GM21717 (cell line): ENCODE measurements around the gene RACGAP1.
"Not testable (repeated sequence)": the region's sequence is repeated elsewhere in the genome, so short reads cannot be mapped to it uniquely, and the experiment has no call there.

Experiments used
- ATAC-seq: cut with Tn5 transposase; IDR thresholded peaks from one replicate; pipeline ENCODE4 v1.9.1; 2021; ENCODE audit warnings: mild to moderate bottlenecking, moderate library complexity; ENCODE audit not compliant: unreplicated experiment

Gene RACGAP1

GRCh38 chr12:50032515-50032853, 7.2 kb upstream of the RACGAP1 start:
- ATAC-seq = no peak

DNA sequence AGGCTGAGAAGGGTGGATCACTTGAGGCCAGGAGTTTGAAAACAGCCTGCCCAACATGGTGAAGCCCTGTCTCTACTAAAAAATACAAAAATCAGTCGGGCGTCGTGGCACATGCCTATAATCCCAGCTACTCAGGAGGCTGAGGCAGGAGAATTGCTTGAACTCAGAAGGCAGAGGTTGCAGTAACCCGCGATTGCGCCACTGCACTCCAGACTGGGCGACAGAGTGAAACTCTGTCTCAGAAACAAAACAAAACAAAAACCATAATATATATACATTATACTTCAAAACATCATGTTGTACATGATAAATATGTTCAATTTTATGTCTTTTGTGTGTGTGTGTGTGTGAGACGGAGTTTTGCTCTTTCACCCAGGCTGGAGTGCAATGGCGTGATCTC, 5.2 kb upstream of the RACGAP1 start:
- ATAC-seq = not testable (repeated sequence)

GRCh38 chr12:50026691-50027090, 1.4 kb upstream of the RACGAP1 start:
- no peak for ATAC-seq

GRCh38 chr12:50024805-50025186, 498 bp downstream of the RACGAP1 start:
- ATAC-seq = peak; percentile 19

GRCh38 chr12:50024227-50024626, 1.1 kb downstream of the RACGAP1 start:
- no peak for ATAC-seq

DNA sequence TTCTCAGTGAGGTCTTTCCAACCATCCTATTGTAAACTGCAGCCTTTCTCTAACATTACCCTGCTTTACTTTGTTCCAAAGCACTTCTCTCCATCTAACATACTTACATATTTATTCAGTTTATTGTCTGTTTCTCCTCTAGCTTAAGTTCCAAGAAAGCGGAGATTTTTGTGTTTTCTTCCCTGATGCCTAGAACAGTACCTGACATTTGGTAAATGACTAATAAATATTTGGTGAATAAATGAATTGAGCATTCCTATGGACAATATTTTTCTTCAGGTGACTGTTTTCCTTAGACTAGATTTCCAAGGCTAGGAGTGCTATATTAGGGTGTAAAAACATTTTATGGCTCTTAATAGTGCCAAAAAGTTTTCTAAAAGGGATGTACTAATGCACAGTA, 2.4 kb downstream of the RACGAP1 start:
- ATAC-seq = no peak

DNA sequence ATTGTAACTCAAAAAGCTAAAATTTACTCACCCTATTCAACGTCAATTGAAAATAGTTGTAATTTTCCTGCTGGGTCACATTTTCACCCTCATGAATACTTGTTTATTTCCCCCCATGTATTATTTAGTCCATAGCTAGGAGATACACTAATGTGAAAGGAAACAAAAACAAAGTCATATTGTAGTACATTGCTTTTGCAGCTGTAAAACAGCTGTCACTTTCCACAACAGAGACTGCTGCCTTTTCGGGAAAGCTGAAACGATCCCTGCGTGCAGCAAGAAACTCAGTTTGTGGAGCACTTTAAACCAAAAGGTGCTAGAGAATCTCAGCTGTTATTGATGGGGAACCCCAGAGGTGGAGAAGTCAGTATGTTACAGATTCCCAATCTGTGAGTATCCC, 4.3 kb downstream of the RACGAP1 start:
- no peak for ATAC-seq

DNA sequence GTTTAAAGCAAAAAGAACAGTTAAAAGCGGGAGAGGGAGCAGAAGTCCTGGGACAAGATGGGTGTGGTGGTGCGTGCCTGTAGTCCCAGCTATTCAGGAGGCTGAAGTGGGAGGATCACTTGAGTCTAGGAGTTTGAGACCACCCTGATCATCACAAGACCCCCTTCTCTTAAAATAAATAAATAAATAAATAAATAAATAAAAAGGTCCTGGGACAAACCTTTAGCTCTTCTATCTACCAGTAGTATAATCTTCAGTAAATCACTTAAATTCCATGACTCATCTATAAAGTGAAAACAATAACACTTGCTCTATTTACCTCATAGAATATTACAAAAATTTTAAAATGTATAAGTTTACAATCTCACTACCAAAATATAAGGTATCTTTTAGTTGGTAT, 5.8 kb downstream of the RACGAP1 start:
- ATAC-seq = no peak

DNA sequence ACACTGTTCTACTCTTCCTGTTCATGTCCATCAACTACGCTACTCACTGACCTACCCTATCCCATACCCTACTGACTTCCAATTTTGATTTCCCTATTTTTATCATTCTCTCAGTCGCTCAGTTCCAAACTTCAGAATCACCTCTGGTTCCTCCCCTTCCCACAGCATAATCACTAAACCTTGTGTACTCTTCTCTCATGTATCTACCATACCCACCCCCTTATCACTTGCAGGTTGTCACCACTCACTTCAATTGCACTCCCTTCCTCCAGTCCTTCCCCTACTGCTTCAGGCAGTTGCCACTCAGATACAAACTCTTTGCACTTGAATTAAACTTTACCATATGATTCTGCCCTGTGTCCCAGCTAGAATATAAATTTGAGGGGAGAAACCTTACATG, 6.3 kb downstream of the RACGAP1 start:
- no peak for ATAC-seq

GRCh38 chr12:50018154-50018553, 7.1 kb downstream of the RACGAP1 start:
- ATAC-seq = no peak

DNA sequence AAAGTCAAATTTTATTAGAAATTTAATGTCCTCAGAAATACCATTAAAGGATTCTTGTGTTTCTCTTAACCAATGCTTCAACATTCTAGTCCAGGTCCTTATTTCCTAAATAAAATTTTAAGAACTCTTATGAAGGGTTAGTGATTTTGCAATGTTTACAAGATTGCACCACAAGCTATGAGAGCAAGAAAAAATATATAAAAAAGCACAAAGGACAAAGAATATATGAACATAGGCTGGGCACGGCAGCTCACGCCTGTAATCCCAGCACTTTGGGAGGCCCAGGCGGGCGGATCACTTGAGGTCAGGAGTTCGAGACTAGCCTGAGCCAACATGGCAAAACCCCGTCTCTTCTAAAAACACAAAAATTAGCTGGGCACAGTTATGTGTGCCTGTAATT, 7.7 kb downstream of the RACGAP1 start:
- ATAC-seq = no peak

DNA sequence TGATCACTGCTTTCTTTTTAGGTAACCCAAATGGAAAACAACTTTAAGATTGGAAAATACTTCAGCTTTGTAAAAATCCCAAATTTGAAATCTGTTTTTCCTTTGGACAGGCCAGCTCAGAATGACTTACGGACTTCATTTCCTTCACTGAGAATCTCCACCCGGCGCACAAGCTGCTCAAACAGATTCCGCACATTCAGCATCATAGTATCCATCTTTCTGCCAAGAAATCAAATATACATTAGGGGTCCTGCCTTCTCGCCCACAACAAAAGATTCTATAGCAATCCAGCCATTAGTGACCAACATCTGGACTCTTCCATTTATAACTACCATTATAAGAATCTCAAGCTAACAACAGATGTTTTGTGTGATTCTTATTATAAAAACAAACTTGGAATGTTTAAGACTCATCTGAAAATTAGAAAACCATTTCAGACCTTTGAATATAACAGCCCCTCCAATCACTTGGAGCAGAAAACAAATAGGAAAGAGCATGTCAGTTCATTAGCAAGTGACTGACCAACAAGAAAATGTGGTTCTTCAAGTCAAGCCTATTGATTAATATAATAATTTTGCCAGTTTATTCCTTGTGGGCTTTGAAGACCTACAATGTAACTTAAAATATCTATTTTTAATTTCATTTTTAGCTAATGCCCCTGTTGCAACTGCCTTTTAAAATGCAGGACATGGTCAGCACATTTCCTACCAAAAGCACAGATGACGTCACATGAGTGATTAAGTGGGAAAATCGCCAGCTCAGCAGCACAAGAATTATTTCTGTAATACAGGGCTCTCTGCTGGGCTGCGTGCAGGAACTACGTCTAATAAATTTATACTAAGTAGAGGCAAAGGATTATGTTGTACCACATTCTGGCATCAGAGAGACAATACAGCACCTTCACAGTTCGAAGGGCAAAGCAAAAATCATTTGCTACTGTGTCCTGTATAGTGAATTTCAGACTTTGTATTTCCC, 8.5 kb downstream of the RACGAP1 start:
- no peak for ATAC-seq

DNA sequence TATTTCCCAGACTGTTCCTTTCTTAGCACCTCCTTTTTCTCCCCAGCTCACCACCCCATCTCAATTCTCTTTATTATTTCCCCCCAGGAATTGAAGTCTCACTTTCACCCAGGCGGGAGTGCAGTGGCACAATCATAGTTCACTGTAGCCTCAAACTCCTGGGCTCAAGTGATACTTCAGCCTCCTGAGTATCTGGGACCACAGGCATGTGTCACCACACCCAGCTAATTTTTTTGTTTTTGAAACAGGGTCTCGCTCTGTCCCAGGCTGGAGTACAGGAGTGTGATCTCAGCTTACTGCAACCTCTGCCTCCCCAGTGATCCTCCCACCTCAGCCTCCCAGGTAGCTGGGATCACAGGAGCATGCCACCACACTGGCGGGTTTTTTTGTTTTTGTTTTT, 11.0 kb downstream of the RACGAP1 start:
- no peak for ATAC-seq

GRCh38 chr12:50013361-50014147, 11.7 kb downstream of the RACGAP1 start:
- no peak for ATAC-seq

- ATAC-seq = no peak
These were observed 18.4 kb downstream of the RACGAP1 start for GRCh38 chr12:50006754-50007442.

DNA sequence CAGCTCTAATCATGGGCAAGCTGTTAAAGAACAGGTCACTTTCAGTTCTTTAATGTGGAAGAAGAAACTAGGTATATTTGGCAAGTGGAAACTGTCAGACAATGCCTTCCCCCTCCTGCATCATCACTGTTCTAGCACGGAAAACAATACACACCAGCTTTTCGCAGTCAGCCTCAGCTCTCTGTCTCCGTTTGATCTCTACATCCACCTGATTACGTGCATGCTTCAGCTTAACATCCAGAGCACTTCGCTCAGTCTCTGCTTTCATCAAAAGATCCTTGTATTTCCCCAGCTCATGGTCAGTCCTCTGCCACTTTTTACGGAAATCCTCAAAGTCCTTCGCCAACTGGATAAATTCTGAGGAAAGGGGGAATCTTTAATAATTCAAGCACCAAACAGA, 19.0 kb downstream of the RACGAP1 start:
- ATAC-seq = no peak

- ATAC-seq = no peak
These were observed 20.1 kb downstream of the RACGAP1 start for GRCh38 chr12:50005175-50005574.

DNA sequence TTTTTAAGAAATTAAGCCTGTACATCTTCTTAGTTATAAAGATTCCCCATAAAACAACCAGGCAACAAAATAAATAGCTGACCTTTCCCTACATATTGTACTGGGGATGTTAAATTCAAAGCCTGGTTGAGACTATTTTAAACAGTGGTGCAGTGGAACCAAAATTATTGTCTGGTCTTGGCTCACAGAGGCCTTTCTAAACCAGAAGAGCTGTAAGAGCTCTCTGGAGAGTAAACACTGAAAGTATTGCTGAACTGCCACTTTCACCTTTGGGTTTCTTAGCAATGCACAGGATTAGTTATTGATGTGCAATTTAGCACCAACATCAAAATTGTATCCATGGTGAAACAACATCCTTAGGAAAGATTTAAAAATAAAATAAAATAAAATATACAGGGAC, 20.6 kb downstream of the RACGAP1 start:
- ATAC-seq = no peak

DNA sequence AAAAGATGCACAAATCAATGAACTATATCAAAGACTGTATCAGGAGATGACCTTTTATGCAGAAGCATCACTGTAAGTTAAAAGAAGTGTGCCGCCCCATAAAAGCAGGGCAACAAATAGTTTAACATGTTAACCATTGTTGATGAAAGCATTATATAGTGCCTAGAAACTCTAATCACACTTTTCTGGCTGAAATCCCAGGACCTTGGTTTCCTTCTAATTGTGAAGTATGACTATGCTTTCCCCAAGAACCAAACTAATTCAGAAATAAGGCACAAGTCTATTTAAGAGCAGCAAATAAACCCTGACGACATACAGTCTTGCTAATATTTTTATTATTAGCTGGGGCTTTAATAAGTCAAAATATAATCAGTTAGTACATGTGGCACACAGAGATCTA, 21.7 kb downstream of the RACGAP1 start:
- no peak for ATAC-seq

GRCh38 chr12:49998453-49998852, 26.8 kb downstream of the RACGAP1 start:
- ATAC-seq = no peak

- no peak for ATAC-seq
These were observed 35.0 kb downstream of the RACGAP1 start for GRCh38 chr12:49990273-49990672.

DNA sequence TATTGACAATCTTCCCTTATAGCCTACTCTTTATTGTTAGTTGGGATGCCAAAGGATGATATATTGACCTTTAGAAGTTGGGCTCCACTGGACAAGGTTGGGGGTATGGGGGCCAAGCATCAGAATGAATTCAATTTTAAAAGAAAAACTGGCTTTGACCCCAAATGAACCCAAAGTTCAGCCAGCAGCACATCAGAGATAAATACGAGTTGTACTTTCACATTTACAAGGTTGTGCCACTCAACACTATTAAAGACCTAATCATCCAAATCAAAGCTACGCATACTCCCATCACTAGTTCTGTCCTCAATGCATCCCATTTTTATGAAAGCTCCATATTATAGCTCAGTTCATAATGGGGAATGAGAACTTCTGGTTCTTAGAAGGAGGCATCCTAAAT, 35.9 kb downstream of the RACGAP1 start:
- ATAC-seq = not testable (repeated sequence)
